Endothelial cell of umbilical vein (primary cell): ENCODE data around the gene ARL10. TPM values are rescaled to one million over a fixed set of nuclear protein-coding genes. Genes with fewer than 3 reads are reported as not detected.

Source experiments
- BruUV-seq: library from RNA; stranded (reverse); fragments of 400-500 nt; replicated peaks from 2 replicates; lab custom pipeline; 2021; lab: Mats Ljungman, UMichigan
- CTCF ChIA-PET: fragments of 300-600, 350-600 bp; sonication (Branson Sonifier 250); formaldehyde crosslinking; loops from one replicate; lab custom pipeline; 2021; ENCODE audit warnings: antibody characterized with exemption, inconsistent platforms; lab: Charles Lee
- POLR2A ChIA-PET: fragments of 300-600, 350-600 bp; sonication (Branson Sonifier 250); formaldehyde crosslinking; loops from one replicate; lab custom pipeline; 2021; ENCODE audit warnings: antibody characterized with exemption, inconsistent platforms; lab: Charles Lee
- DNase-seq: peaks from one replicate; pipeline ENCODE4 v3.0.0-alpha.2; 2011; ENCODE audit warnings: low read depth, low spot score
- FAIRE-seq: peaks from 2 replicates; lab custom pipeline; 2011; peaks lifted over from hg19 to GRCh38; lab: Jason Lieb, UNC
- H2AFZ ChIP-seq: 2 replicates; pipeline ENCODE4 v1.6.0; 2012; ENCODE audit warnings: low read depth, low read length, control low read depth, inconsistent platforms
- H3K27ac ChIP-seq: 2 replicates; pipeline ENCODE4 v1.5.1; 2011; ENCODE audit warnings: low read depth, mild to moderate bottlenecking, control low read depth, low read length, moderate library complexity; ENCODE audit not compliant: insufficient read depth
- H3K27me3 ChIP-seq, 2 experiments: 2 replicates each; pipeline versions ENCODE4 v1.6.0 to v1.6.1; 2011; ENCODE audit warnings: low read length in 2 of 2, mixed read lengths in 1 of 2; ENCODE audit not compliant: control insufficient read depth in 2 of 2, insufficient read depth in 2 of 2
- H3K36me3 ChIP-seq, 2 experiments: 2 replicates in 1 of 2; 3 replicates in 1 of 2; pipeline ENCODE4 v1.5.1; 2011; ENCODE audit warnings: low read length in 2 of 2, mild to moderate bottlenecking in 1 of 2, moderate library complexity in 1 of 2; ENCODE audit not compliant: control insufficient read depth in 2 of 2, insufficient read depth in 2 of 2; ENCODE audit errors: extremely low read depth in 1 of 2
- H3K4me1 ChIP-seq: 3 replicates; pipeline ENCODE4 v1.5.1; 2011; ENCODE audit warnings: mild to moderate bottlenecking, low read length; ENCODE audit not compliant: control insufficient read depth, insufficient read depth; ENCODE audit errors: extremely low read depth
- H3K4me2 ChIP-seq: 2 replicates; pipeline ENCODE4 v1.6.1; 2011; ENCODE audit warnings: low read length, control low read depth, mixed read lengths; ENCODE audit not compliant: insufficient read depth
- H3K4me3 ChIP-seq, 3 experiments: fragments of 200-600 bp in 1 of 3; sonication (generic), shearing (Covaris generic) in 1 of 3; replicated peaks in 1 of 3; 2 replicates each; pipeline ENCODE4 v1.5.1; 2011 to 2016; ENCODE audit warnings: control low read depth in 3 of 3, low read length in 3 of 3, mild to moderate bottlenecking in 2 of 3, inconsistent platforms in 1 of 3, low read depth in 1 of 3, moderate library complexity in 1 of 3; ENCODE audit not compliant: insufficient read depth in 1 of 3
- H3K79me2 ChIP-seq: 2 replicates; pipeline ENCODE4 v1.6.0; 2012; ENCODE audit warnings: low read length, inconsistent platforms; ENCODE audit not compliant: control insufficient read depth, insufficient read depth
- H3K9ac ChIP-seq: replicated peaks from 2 replicates; pipeline ENCODE3; 2011; ENCODE audit warnings: low read length, control low read depth; ENCODE audit not compliant: insufficient read depth; ENCODE audit errors: extremely low read depth
- H3K9me1 ChIP-seq: replicated peaks from 3 replicates; pipeline ENCODE4 v1.6.0; 2011; ENCODE audit warnings: mild to moderate bottlenecking, low read length; ENCODE audit not compliant: control insufficient read depth, insufficient read depth; ENCODE audit errors: extremely low read depth
- H3K9me3 ChIP-seq: replicated peaks from 2 replicates; pipeline ENCODE4 v1.5.1; 2012; ENCODE audit warnings: low read length, inconsistent platforms; ENCODE audit not compliant: control insufficient read depth, insufficient read depth
- H4K20me1 ChIP-seq: replicated peaks from 2 replicates; pipeline ENCODE3; 2011; ENCODE audit warnings: mild to moderate bottlenecking, low read length; ENCODE audit not compliant: control insufficient read depth, insufficient read depth; ENCODE audit errors: extremely low read depth
- CTCF ChIP-seq, 2 donors: IDR thresholded peaks; 1 replicate in 1 of 2; 2 replicates in 1 of 2; pipeline ENCODE4 v1.5.1; 2011; ENCODE audit warnings: low read length in 2 of 2, mild to moderate bottlenecking in 2 of 2, moderate library complexity in 2 of 2, control low read depth in 1 of 2, inconsistent platforms in 1 of 2, low read depth in 1 of 2; ENCODE audit not compliant: insufficient read depth in 1 of 2; ENCODE audit errors: extremely low read depth in 1 of 2
- EZH2 ChIP-seq: IDR thresholded peaks from 2 replicates; pipeline ENCODE4 v1.6.1; 2012; ENCODE audit warnings: borderline replicate concordance, low read depth, mild to moderate bottlenecking, moderate library complexity, low read length, inconsistent platforms; ENCODE audit not compliant: severe bottlenecking
- FOS ChIP-seq: IDR thresholded peaks from 2 replicates; pipeline ENCODE4 v1.6.1; 2011; ENCODE audit warnings: mild to moderate bottlenecking, low read length, moderate library complexity, borderline replicate concordance; ENCODE audit not compliant: insufficient read depth
- GATA2 ChIP-seq: IDR thresholded peaks from 2 replicates; pipeline ENCODE4 v1.7.0; 2011; ENCODE audit warnings: low read depth, mild to moderate bottlenecking, moderate library complexity, mixed read lengths, low read length; ENCODE audit not compliant: insufficient read length, insufficient read depth
- JUN ChIP-seq: IDR thresholded peaks from 2 replicates; pipeline ENCODE4 v1.6.1; 2011; ENCODE audit warnings: borderline replicate concordance, low read depth; ENCODE audit not compliant: insufficient read length, insufficient read depth
- POLR2AphosphoS5 ChIP-seq: IDR thresholded peaks from 2 replicates; pipeline ENCODE4 v1.6.1; 2012; ENCODE audit warnings: low read depth, mild to moderate bottlenecking, control low read depth, low read length, moderate library complexity; ENCODE audit not compliant: insufficient read depth
- dilution Hi-C: fragments of 300-500 bp; cut with MboI; formaldehyde crosslinking; loops from one replicate; pipeline ENCODE4 v1.15.0; 2019; ENCODE audit warnings: low sequenced_read_pairs; ENCODE audit not compliant: extremely low pct_ligation_motif_present
- intact Hi-C: fragments of 100-400 bp; cut with micrococcal nuclease; formaldehyde crosslinking; loops from one replicate; pipeline ENCODE4 v1.10.0; 2022
- polyA plus RNA-seq, 4 experiments: library from polyadenylated mRNA; depleted of rRNA in 3 of 4; stranded (reverse) in 3 of 4; unstranded in 1 of 4; fragments of >200 nt; gene quantifications; 2 replicates each; pipeline versions ENCODE4 v1.2.1 to v1.2.3, GENCODE V29; 2011 to 2012; ENCODE audit warnings: missing spikeins in 1 of 4
- total RNA-seq: library from RNA; stranded (reverse); gene quantifications from 2 replicates; pipeline ENCODE4 v1.2.3, GENCODE V29; 2021
- TF ChIP-seq, protein P1 (sequence below): IDR thresholded peaks from 2 replicates; pipeline ENCODE4 v1.6.1; 2011; ENCODE audit not compliant: insufficient read depth, insufficient read length

Gene ARL10
- total and polyA plus RNA-seq, 2 donors (not counting 3 experiments of a cell fraction or from before 2014, with no cell fraction given), result 7.7 to 20.7 TPM

DNA sequence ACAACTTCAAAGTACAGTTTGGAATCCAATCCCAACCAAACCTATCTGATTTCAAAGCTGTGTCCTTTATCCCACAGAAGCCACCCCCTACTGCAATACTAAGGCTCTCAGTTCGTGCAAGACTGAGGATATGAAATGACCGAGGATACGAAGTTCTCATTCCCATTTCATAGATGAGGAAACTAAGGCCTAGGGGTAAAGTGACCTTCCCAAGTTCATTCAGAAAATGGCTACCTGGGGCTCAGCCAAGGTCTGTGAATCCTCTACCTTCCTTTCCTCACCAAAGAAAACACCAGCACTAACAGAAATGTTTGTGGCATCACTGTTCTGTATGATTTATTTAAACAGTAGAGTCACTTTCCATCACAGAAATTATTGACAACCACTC, 9.1 kb upstream of the ARL10 start:
- no peaks in the 10 kb centered on the region for H3K4me1 ChIP-seq
- no peak for FAIRE-seq
- no peak overlapping the region for H3K9ac ChIP-seq
- dilution Hi-C loops, result no loop called here
- H3K27me3 ChIP-seq, result no peaks in the 10 kb centered on the region
- no peak overlapping the region for H3K27ac ChIP-seq
- TF ChIP-seq JUN, result no peak
- no peak for TF ChIP-seq GATA2
- no peak for TF ChIP-seq EZH2
- TF ChIP-seq FOS, result no peak
- TF ChIP-seq CTCF (IDR thresholded peaks at IDR 0.05; ENCODE audit: extremely low read depth in 1 of 2, insufficient read depth in 1 of 2, low read depth in 1 of 2, low read length in 2 of 2), result no peak
- TF ChIP-seq POLR2AphosphoS5, result no peak
- TF ChIP-seq, protein P1, sequence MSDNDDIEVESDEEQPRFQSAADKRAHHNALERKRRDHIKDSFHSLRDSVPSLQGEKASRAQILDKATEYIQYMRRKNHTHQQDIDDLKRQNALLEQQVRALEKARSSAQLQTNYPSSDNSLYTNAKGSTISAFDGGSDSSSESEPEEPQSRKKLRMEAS, result no peak
- H3K36me3 ChIP-seq, result peaks cover 10 to 14% of the 10 kb centered on the region in 2 experiments
- H2AFZ ChIP-seq, result no peak overlapping the region
- POLR2A ChIA-PET, result no interaction called here
- intact Hi-C loops, result no loop called here
- no peak overlapping the region for H3K4me2 ChIP-seq
- H4K20me1 ChIP-seq, result no peaks in the 10 kb centered on the region
- peaks cover 65% of the 10 kb centered on the region for H3K79me2 ChIP-seq
- H3K4me3 ChIP-seq, result no peak overlapping the region
- CTCF ChIA-PET, result no interaction called here
- no peaks in the 10 kb centered on the region for H3K9me1 ChIP-seq
- no peaks in the 10 kb centered on the region for H3K9me3 ChIP-seq
- no TSS peak for BruUV-seq
- DNase-seq, result no peak
